ENCODE results near the gene ASPHD2. TPM values are rescaled to one million over a fixed set of nuclear protein-coding genes. Genes with fewer than 3 reads are reported as not detected.

Gene ASPHD2
- total RNA-seq, 1 donor from 2014 or later, result 3.4 TPM

GRCh38 chr22:26461188-26461810 lies 32.2 kb downstream of the ASPHD2 start:
- Histone ChIP-seq H3K27me3 (ENCODE audit: control insufficient read depth, insufficient read depth, low read length) (no peaks in the 10 kb centered on the region), H3K4me3 (ENCODE audit: low read depth, low read length) (no peak overlapping the region), H3K36me3 (ENCODE audit: control insufficient read depth, insufficient read depth, low read length) (peaks cover 24% of the 10 kb centered on the region)
- DNase-seq (ENCODE audit: low read depth), result peak; percentile 44
- TF ChIP-seq CTCF (IDR thresholded peaks at IDR 0.05; ENCODE audit: insufficient read depth, low read length, severe bottlenecking), result peak; percentile 84
- no peak for FAIRE-seq

GRCh38 chr22:26462051-26462450 lies 33.0 kb downstream of the ASPHD2 start:
- DNase-seq (ENCODE audit: low read depth) (no peak), FAIRE-seq (no peak)

GRCh38 chr22:26462641-26463040 lies 33.6 kb downstream of the ASPHD2 start:
- TF ChIP-seq CTCF (IDR thresholded peaks at IDR 0.05; ENCODE audit: insufficient read depth, low read length, severe bottlenecking), result no peak
- H3K36me3 ChIP-seq (ENCODE audit: control insufficient read depth, insufficient read depth, low read length), result peaks cover 22% of the 10 kb centered on the region
- H3K27me3 ChIP-seq (ENCODE audit: control insufficient read depth, insufficient read depth, low read length), result no peaks in the 10 kb centered on the region
- H3K4me3 ChIP-seq (ENCODE audit: low read depth, low read length), result no peak overlapping the region
- FAIRE-seq (no peak), DNase-seq (ENCODE audit: low read depth) (no peak)

More at GRCh38 chr22:26462051-26462450, 33.0 kb downstream of the ASPHD2 start:
- H3K27me3 ChIP-seq (ENCODE audit: control insufficient read depth, insufficient read depth, low read length), result no peaks in the 10 kb centered on the region
- H3K36me3 ChIP-seq (ENCODE audit: control insufficient read depth, insufficient read depth, low read length), result peaks cover 22% of the 10 kb centered on the region
- TF ChIP-seq CTCF (IDR thresholded peaks at IDR 0.05; ENCODE audit: insufficient read depth, low read length, severe bottlenecking), result no peak
- H3K4me3 ChIP-seq (ENCODE audit: low read depth, low read length), result no peak overlapping the region

- DNase-seq (ENCODE audit: low read depth), result peak; percentile 69
- FAIRE-seq, result peak; percentile 88
- TF ChIP-seq CTCF (IDR thresholded peaks at IDR 0.05; ENCODE audit: insufficient read depth, low read length, severe bottlenecking), result no peak
- Histone ChIP-seq H3K36me3 (ENCODE audit: control insufficient read depth, insufficient read depth, low read length) (peaks cover 20% of the 10 kb centered on the region), H3K4me3 (ENCODE audit: low read depth, low read length) (no peak overlapping the region), H3K27me3 (ENCODE audit: control insufficient read depth, insufficient read depth, low read length) (no peaks in the 10 kb centered on the region)
Measured at GRCh38 chr22:26463101-26463661, 34.1 kb downstream of the ASPHD2 start.

- peaks cover 21% of the 10 kb centered on the region for H3K36me3 ChIP-seq (ENCODE audit: control insufficient read depth, insufficient read depth, low read length)
- no peak overlapping the region for H3K4me3 ChIP-seq (ENCODE audit: low read depth, low read length)
- no peak for TF ChIP-seq CTCF (IDR thresholded peaks at IDR 0.05; ENCODE audit: insufficient read depth, low read length, severe bottlenecking)
- no peaks in the 10 kb centered on the region for H3K27me3 ChIP-seq (ENCODE audit: control insufficient read depth, insufficient read depth, low read length)
- FAIRE-seq (no peak), DNase-seq (ENCODE audit: low read depth) (no peak)
Measured at GRCh38 chr22:26463688-26464087, 34.6 kb downstream of the ASPHD2 start.

All from bronchial epithelial cell (primary cell).